HFFc6 (cell line): ENCODE results near the gene ESRRB. TPM values are rescaled to one million over a fixed set of nuclear protein-coding genes. Genes with fewer than 3 reads are reported as not detected.

Experiments used
- DNase-seq: peaks from one replicate; pipeline ENCODE4 v3.0.0-alpha.2; 2018
- H3K27ac Mint-ChIP-seq: 2 replicates; pipeline ENCODE4 v1.8.0; 2020; ENCODE audit warnings: mild to moderate bottlenecking, mixed read lengths
- H3K27me3 Mint-ChIP-seq: 2 replicates; pipeline ENCODE4 v1.8.0; 2021; ENCODE audit warnings: mild to moderate bottlenecking, moderate library complexity, mixed read lengths; ENCODE audit not compliant: insufficient read depth
- H3K36me3 Mint-ChIP-seq: 2 replicates; pipeline ENCODE4 v1.8.0; 2021; ENCODE audit warnings: low read depth, mixed read lengths
- H3K4me1 Mint-ChIP-seq: 2 replicates; pipeline ENCODE4 v1.8.0; 2020; ENCODE audit warnings: low read depth, mixed read lengths
- H3K4me3 Mint-ChIP-seq: 2 replicates; pipeline ENCODE4 v1.8.0; 2020; ENCODE audit warnings: mild to moderate bottlenecking, moderate library complexity, mixed read lengths
- H3K9me3 Mint-ChIP-seq: 2 replicates; pipeline ENCODE4 v1.8.0; 2020; ENCODE audit warnings: mild to moderate bottlenecking, mixed read lengths
- total RNA-seq, 6 experiments: library from RNA; stranded (reverse); fragmentation: NEBNext Ultra II Directional; extraction: Animal tissue kit (Norgen Biotek cat#: 25700); gene quantifications; 2 replicates in 1 of 6; 3 replicates in 5 of 6; pipeline ENCODE4 v1.2.3, GENCODE V29; 2021
- TF ChIP-seq, protein P1 (sequence below): fragments of 200-600 bp; sonication (generic); IDR thresholded peaks from 2 replicates; pipeline ENCODE4 v1.5.0; 2021; ENCODE audit warnings: antibody characterized with exemption, mild to moderate bottlenecking

The ESRRB gene
- total RNA-seq, 6 experiments from 2014 or later = not detected

DNA sequence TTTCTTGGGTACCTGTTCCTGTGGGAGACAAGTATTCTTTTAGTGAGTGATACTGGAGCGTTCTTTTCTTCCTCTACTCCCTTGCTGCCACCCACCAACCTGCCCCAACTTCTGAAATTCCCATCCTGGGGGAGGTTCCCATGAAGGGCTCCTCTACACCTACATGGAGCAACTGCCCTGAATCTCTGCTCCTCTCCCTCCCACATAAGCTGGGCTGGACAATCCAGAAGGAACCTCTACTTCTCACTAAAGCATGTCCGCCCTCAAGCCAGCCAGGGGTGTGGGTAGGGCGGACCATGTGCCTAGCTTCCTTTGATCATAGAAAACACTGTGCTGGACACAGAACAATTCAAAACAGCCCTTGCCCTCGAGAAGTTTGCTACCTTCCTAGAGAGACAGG is 25.9 kb upstream of the ESRRB start:
- TF ChIP-seq, protein P1, sequence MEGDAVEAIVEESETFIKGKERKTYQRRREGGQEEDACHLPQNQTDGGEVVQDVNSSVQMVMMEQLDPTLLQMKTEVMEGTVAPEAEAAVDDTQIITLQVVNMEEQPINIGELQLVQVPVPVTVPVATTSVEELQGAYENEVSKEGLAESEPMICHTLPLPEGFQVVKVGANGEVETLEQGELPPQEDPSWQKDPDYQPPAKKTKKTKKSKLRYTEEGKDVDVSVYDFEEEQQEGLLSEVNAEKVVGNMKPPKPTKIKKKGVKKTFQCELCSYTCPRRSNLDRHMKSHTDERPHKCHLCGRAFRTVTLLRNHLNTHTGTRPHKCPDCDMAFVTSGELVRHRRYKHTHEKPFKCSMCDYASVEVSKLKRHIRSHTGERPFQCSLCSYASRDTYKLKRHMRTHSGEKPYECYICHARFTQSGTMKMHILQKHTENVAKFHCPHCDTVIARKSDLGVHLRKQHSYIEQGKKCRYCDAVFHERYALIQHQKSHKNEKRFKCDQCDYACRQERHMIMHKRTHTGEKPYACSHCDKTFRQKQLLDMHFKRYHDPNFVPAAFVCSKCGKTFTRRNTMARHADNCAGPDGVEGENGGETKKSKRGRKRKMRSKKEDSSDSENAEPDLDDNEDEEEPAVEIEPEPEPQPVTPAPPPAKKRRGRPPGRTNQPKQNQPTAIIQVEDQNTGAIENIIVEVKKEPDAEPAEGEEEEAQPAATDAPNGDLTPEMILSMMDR = no peak
- peaks cover 31% of the 10 kb centered on the region for H3K4me1 Mint-ChIP-seq
- no peaks in the 10 kb centered on the region for H3K36me3 Mint-ChIP-seq
- H3K27ac Mint-ChIP-seq = no peak overlapping the region
- H3K27me3 Mint-ChIP-seq = peaks cover 18% of the 10 kb centered on the region
- no peaks in the 10 kb centered on the region for H3K9me3 Mint-ChIP-seq
- H3K4me3 Mint-ChIP-seq = no peak overlapping the region
- DNase-seq = no peak

DNA sequence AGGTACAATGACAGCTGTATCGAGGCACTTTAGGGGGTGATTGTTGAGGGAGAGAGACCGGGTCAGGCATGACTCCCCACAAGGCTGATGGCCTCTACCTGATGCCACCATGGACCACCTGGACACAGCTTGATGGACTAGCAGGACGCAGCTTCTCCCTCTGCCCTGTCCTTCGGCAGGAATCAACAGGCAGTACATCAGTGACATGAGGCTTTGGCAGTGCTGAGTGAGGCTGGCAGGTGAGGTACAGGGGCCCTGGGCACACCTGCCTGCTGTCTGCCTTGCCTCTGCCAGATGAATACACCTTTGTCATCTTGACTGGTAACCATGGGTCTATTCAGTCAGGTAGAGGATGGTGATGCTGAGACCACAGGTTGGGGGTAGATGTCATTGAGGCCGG is 25.3 kb upstream of the ESRRB start:
- Mint-ChIP-seq H3K27me3 (peaks cover 11% of the 10 kb centered on the region), H3K4me1 (peaks cover 31% of the 10 kb centered on the region), H3K4me3 (no peak overlapping the region), H3K36me3 (no peaks in the 10 kb centered on the region), H3K9me3 (no peaks in the 10 kb centered on the region), H3K27ac (no peak overlapping the region)
- DNase-seq = no peak
- TF ChIP-seq, protein P1 = no peak

DNA sequence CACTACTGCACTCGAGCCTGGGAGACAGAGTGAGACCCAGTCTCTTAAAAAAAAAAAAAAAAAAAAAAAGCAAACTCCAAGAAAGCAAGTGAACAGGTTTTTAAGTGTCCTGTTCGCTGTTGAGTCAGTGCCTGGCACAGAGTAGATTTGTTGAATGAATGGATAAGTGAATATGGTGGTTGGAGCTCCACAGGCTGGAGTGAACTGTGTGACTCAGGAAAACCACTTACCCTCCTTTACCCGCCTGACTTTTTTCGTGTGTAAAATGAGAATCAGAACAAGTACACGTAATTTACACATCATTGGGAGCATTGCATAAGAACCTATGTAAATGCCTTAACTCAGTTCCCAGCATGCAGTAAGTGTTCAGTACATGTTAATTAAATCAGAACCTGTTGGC is 24.0 kb upstream of the ESRRB start:
- Mint-ChIP-seq H3K9me3 (no peaks in the 10 kb centered on the region), H3K27me3 (peaks cover 15% of the 10 kb centered on the region), H3K36me3 (no peaks in the 10 kb centered on the region), H3K4me3 (no peak overlapping the region), H3K27ac (no peak overlapping the region), H3K4me1 (peaks cover 31% of the 10 kb centered on the region)
- no peak for DNase-seq
- TF ChIP-seq, protein P1 = no peak

DNA sequence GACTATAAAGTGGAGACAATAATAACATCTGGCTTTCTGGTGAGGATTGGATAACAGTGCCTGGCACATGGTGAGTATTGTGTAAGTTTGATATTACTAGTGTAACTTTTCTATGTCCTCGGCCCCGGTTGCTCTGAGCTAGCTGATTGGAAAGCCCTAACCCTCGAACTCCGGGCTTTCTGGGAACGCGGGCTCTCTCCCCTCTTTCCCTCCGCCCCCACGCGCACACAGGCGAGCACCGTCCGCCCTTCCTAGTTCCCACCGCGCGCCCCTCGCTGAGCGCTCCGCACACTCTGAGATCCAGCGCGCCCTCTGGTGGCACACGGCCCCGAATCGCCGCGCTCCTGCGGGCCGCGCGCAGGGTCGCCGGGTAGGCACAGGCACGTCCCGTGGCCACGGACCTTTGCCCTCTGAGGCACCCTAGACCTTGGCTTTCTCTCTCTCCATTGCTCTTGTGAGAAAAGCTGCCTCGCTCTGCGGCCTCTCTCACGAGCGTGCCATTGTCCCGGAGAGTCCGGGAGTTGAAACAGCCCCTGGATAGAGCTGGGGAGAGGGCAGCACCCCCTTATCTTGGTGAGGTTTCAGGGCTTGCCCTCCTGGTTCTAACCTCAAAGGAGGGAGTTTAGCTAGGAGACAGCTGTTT is 23.2 kb upstream of the ESRRB start:
- TF ChIP-seq, protein P1 = peak; percentile 78
- peaks cover 16% of the 10 kb centered on the region for H3K27me3 Mint-ChIP-seq
- no peak for DNase-seq
- H3K4me1 Mint-ChIP-seq = peaks cover 25% of the 10 kb centered on the region
- no peak overlapping the region for H3K27ac Mint-ChIP-seq
- no peak overlapping the region; the same call in 1 of the 2 replicates for H3K4me3 Mint-ChIP-seq
- H3K9me3 Mint-ChIP-seq = no peaks in the 10 kb centered on the region
- no peaks in the 10 kb centered on the region for H3K36me3 Mint-ChIP-seq

DNA sequence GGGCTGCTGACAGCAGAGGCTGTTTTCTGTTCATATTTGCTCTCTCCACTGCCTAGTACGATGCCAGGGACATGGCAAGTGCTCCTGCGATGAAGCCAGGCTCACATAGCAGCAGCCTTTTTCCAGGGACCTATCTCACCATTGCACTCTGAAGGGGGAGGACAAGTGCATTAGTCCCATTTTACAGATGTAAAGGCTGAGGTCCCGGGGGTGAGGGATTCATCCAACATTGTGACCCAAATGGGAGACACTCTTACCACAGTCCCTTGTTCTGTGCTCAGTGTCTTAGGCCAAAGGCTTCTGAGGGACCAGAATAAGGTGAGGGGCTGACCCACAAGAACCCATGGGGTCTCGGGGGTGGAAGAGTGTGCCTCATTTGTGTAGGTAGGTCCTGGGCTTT is 21.6 kb upstream of the ESRRB start:
- H3K27ac Mint-ChIP-seq = no peak overlapping the region
- no peaks in the 10 kb centered on the region for H3K9me3 Mint-ChIP-seq
- TF ChIP-seq, protein P1 = no peak
- no peak overlapping the region for H3K4me3 Mint-ChIP-seq
- no peaks in the 10 kb centered on the region for H3K36me3 Mint-ChIP-seq
- H3K4me1 Mint-ChIP-seq = peaks cover 9% of the 10 kb centered on the region
- DNase-seq = no peak
- peaks cover 19% of the 10 kb centered on the region for H3K27me3 Mint-ChIP-seq
